ENCODE measurements around the gene STOML2.

- no peak for TF ChIP-seq EZH2 (IDR thresholded peaks at IDR 0.05; ENCODE audit: borderline replicate concordance, low read depth, low read length, severe bottlenecking)
- TF ChIP-seq CTCF (IDR thresholded peaks at IDR 0.05; ENCODE audit: extremely low read depth in 1 of 2, insufficient read depth in 1 of 2, low read depth in 1 of 2, low read length in 2 of 2): peak; percentile 92
- TF ChIP-seq POLR2A (IDR thresholded peaks at IDR 0.05; ENCODE audit: low read depth, low read length): no peak
- no peak for TF ChIP-seq POLR2AphosphoS5 (IDR thresholded peaks at IDR 0.05; ENCODE audit: insufficient read depth, low read depth, low read length)
- TF ChIP-seq MAX (IDR thresholded peaks at IDR 0.05; ENCODE audit: insufficient read depth, insufficient read length): no peak
- no peak for TF ChIP-seq GATA2 (IDR thresholded peaks at IDR 0.05; ENCODE audit: insufficient read depth, insufficient read length, low read depth, low read length)
Measured at GRCh38 chr9:35116898-35117551, 14.1 kb upstream of the STOML2 start.

Measured in endothelial cell of umbilical vein (primary cell).